ENCODE data around the gene CTTNBP2. TPM values are rescaled to one million over a fixed set of nuclear protein-coding genes. Genes with fewer than 3 reads are reported as not detected.

CTTNBP2 gene
- total and polyA plus RNA-seq, 2 of the 13 experiments (the other 11 are each of a cell fraction or from before 2014, with no cell fraction given): not detected

- TF ChIP-seq, protein P1, sequence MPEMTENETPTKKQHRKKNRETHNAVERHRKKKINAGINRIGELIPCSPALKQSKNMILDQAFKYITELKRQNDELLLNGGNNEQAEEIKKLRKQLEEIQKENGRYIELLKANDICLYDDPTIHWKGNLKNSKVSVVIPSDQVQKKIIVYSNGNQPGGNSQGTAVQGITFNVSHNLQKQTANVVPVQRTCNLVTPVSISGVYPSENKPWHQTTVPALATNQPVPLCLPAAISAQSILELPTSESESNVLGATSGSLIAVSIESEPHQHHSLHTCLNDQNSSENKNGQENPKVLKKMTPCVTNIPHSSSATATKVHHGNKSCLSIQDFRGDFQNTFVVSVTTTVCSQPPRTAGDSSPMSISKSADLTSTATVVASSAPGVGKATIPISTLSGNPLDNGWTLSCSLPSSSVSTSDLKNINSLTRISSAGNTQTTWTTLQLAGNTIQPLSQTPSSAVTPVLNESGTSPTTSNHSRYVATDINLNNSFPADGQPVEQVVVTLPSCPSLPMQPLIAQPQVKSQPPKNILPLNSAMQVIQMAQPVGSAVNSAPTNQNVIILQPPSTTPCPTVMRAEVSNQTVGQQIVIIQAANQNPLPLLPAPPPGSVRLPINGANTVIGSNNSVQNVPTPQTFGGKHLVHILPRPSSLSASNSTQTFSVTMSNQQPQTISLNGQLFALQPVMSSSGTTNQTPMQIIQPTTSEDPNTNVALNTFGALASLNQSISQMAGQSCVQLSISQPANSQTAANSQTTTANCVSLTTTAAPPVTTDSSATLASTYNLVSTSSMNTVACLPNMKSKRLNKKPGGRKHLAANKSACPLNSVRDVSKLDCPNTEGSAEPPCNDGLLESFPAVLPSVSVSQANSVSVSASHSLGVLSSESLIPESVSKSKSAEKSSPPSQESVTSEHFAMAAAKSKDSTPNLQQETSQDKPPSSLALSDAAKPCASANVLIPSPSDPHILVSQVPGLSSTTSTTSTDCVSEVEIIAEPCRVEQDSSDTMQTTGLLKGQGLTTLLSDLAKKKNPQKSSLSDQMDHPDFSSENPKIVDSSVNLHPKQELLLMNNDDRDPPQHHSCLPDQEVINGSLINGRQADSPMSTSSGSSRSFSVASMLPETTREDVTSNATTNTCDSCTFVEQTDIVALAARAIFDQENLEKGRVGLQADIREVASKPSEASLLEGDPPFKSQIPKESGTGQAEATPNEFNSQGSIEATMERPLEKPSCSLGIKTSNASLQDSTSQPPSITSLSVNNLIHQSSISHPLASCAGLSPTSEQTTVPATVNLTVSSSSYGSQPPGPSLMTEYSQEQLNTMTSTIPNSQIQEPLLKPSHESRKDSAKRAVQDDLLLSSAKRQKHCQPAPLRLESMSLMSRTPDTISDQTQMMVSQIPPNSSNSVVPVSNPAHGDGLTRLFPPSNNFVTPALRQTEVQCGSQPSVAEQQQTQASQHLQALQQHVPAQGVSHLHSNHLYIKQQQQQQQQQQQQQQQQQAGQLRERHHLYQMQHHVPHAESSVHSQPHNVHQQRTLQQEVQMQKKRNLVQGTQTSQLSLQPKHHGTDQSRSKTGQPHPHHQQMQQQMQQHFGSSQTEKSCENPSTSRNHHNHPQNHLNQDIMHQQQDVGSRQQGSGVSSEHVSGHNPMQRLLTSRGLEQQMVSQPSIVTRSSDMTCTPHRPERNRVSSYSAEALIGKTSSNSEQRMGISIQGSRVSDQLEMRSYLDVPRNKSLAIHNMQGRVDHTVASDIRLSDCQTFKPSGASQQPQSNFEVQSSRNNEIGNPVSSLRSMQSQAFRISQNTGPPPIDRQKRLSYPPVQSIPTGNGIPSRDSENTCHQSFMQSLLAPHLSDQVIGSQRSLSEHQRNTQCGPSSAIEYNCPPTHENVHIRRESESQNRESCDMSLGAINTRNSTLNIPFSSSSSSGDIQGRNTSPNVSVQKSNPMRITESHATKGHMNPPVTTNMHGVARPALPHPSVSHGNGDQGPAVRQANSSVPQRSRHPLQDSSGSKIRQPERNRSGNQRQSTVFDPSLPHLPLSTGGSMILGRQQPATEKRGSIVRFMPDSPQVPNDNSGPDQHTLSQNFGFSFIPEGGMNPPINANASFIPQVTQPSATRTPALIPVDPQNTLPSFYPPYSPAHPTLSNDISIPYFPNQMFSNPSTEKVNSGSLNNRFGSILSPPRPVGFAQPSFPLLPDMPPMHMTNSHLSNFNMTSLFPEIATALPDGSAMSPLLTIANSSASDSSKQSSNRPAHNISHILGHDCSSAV (CRISPR knock-in tag; IDR thresholded peaks at IDR 0.05; ENCODE audit: borderline replicate concordance): no peak
- no peak for TF ChIP-seq MIER2 (CRISPR knock-in tag; IDR thresholded peaks at IDR 0.05)
- TF ChIP-seq DZIP1 (CRISPR knock-in tag; IDR thresholded peaks at IDR 0.05): no peak
- TF ChIP-seq, protein P2, sequence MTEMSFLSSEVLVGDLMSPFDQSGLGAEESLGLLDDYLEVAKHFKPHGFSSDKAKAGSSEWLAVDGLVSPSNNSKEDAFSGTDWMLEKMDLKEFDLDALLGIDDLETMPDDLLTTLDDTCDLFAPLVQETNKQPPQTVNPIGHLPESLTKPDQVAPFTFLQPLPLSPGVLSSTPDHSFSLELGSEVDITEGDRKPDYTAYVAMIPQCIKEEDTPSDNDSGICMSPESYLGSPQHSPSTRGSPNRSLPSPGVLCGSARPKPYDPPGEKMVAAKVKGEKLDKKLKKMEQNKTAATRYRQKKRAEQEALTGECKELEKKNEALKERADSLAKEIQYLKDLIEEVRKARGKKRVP (CRISPR knock-in tag; IDR thresholded peaks at IDR 0.05): no peak
- no peak for TF ChIP-seq SIX1 (CRISPR knock-in tag; IDR thresholded peaks at IDR 0.05; ENCODE audit: borderline replicate concordance)
- no peak for TF ChIP-seq ZNF180 (CRISPR knock-in tag; IDR thresholded peaks at IDR 0.05; ENCODE audit: borderline replicate concordance, low read depth)
- TF ChIP-seq FOXJ3 (CRISPR knock-in tag; IDR thresholded peaks at IDR 0.05; ENCODE audit: borderline replicate concordance): no peak
Observed at GRCh38 chr7:117769085-117769484, 104.2 kb downstream of the CTTNBP2 start (continued).

Data from HepG2 (cell line).